ENCODE results near the gene BMX. TPM values are rescaled to one million over a fixed set of nuclear protein-coding genes. Genes with fewer than 3 reads are reported as not detected.

Gene BMX
- total and polyA plus RNA-seq, 2 experiments from 2014 or later, result not detected

DNA sequence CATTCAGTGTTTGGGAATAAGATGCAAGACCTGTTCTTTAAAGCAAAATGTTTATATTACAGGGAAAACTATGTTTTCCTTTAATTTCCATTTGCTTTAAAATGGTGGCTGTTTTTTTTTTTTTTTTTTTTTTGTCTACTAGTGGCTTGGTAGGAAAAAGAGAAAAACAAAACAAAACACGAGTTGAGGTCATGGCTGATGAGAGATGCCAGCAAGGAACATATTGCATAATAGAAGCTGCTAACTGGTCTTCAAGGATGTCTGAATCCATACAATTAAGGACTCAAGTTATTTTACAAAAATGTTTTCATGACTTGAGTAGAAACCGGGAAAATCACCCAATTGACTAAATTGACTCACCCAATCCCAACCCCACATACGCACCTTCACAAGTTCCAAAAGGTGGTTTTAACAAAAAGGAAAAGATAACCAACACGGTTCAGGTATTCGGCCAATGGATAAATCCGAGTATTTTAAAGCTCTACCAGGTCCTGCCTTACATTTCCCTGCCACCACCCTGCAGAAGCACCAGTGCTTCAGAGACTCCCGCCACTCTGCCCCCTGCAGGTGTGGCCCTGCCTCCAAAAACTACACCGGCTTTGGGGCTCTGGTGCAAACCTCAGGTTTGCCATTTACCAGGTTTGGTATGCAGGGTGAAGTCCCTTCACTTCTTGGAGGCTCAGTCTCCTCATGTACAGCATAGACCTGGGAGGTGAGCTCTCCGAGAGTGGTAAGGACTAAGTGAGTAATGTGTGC lies 34.5 kb upstream of the BMX start:
- no peaks in the 10 kb centered on the region for H3K9me2 ChIP-seq (ENCODE audit: insufficient read depth)
- H3K9me3 ChIP-seq (ENCODE audit: low read depth), result no peaks in the 10 kb centered on the region
- no peak overlapping the region for H3K4me3 ChIP-seq
- H3K27me3 ChIP-seq (replicated peaks; ENCODE audit: insufficient read depth), result no peaks in the 10 kb centered on the region
- TF ChIP-seq EZH2phosphoT487 (IDR thresholded peaks at IDR 0.05; ENCODE audit: insufficient read depth, low read depth) (no peak), EZH2 (IDR thresholded peaks at IDR 0.05; ENCODE audit: insufficient read depth, poor library complexity, severe bottlenecking) (no peak)
- H3K27ac ChIP-seq, result no peak overlapping the region
- H3F3A ChIP-seq (ENCODE audit: insufficient read depth), result no peaks in the 10 kb centered on the region
- in situ Hi-C loops (cut with MboI), result loop anchor here (10.0 kb wide), 1 partner anchor 121 kb away; no protein-coding TSS in a partner anchor
- no peak overlapping the region for H3K9ac ChIP-seq
- H3K4me1 ChIP-seq (ENCODE audit: insufficient read depth), result peaks cover 12% of the 10 kb centered on the region
- no peaks in the 10 kb centered on the region for H3K36me3 ChIP-seq (ENCODE audit: low read depth)
- H3K4me2 ChIP-seq (ENCODE audit: unreplicated experiment), result no peak overlapping the region
- no peaks in the 10 kb centered on the region for H4K20me1 ChIP-seq (ENCODE audit: insufficient read depth)
- H3K79me2 ChIP-seq (ENCODE audit: insufficient read depth), result no peaks in the 10 kb centered on the region
- peak; percentile 20 for DNase-seq
- no peak overlapping the region for H2AFZ ChIP-seq
- WGBS, 2 experiments (ENCODE audit: low coverage in 1 of 2, low lambda C conversion rate in 2 of 2, missing lambda C conversion rate in 2 of 2), result 71 to 78% methylated on average over 9 of the region's 9 CpGs

DNA sequence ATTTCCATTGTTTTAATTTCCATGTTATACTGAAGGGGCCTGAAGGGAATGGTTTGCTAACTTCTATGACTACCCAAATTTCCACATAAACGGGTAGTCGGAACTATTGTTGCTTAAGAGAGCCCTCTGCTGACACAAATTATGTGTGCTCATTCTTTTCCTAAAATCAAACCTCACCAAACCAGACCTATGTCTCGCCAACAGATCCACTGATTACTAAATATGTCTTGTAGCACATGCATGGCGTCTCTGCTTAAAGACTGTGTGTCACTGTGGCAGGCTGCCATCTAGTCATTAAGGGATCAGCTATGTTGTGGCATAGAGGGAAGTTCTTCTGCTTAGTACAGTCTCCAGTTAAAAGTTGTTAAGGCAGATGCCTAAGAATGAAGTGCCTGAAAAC lies 32.6 kb upstream of the BMX start:
- H3K9me2 ChIP-seq (ENCODE audit: insufficient read depth), result no peaks in the 10 kb centered on the region
- peaks cover 12% of the 10 kb centered on the region for H3K4me1 ChIP-seq (ENCODE audit: insufficient read depth)
- WGBS, 2 experiments (ENCODE audit: low coverage in 1 of 2, low lambda C conversion rate in 2 of 2, missing lambda C conversion rate in 2 of 2), result 3% methylated on average over 4 of the region's 4 CpGs
- H3F3A ChIP-seq (ENCODE audit: insufficient read depth), result no peaks in the 10 kb centered on the region
- H2AFZ ChIP-seq, result no peak overlapping the region
- peak; percentile 78 for DNase-seq
- H3K4me3 ChIP-seq, result no peak overlapping the region
- no peak overlapping the region for H3K27ac ChIP-seq
- no peak overlapping the region for H3K4me2 ChIP-seq (ENCODE audit: unreplicated experiment)
- H3K27me3 ChIP-seq (replicated peaks; ENCODE audit: insufficient read depth), result no peaks in the 10 kb centered on the region
- H3K79me2 ChIP-seq (ENCODE audit: insufficient read depth), result no peaks in the 10 kb centered on the region
- no peaks in the 10 kb centered on the region for H3K36me3 ChIP-seq (ENCODE audit: low read depth)
- no peak overlapping the region for H3K9ac ChIP-seq
- no peaks in the 10 kb centered on the region for H4K20me1 ChIP-seq (ENCODE audit: insufficient read depth)
- no peak for TF ChIP-seq EZH2phosphoT487 (IDR thresholded peaks at IDR 0.05; ENCODE audit: insufficient read depth, low read depth)
- no peak for TF ChIP-seq EZH2 (IDR thresholded peaks at IDR 0.05; ENCODE audit: insufficient read depth, poor library complexity, severe bottlenecking)
- in situ Hi-C loops (cut with MboI), result loop anchor here (10.0 kb wide), 1 partner anchor 123 kb away; no protein-coding TSS in a partner anchor
- H3K9me3 ChIP-seq (ENCODE audit: low read depth), result no peaks in the 10 kb centered on the region

DNA sequence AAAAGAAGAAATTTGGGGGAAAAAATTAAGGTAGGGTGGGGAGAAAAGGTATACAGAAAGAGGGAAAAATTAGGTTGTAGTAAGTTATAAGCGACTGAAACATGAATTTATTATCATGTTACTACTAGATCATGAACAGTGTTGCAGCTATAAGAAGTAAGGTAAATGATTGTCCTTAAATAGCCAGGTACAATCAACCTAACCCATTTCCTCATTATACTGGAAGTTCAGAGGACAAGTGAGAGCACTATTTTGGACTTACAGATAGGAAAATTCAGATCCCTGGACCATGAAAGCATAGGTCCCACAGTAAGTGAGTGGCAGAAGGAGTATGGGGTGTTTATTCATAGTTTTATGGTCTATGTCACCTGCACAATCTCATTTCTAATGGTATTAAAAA lies 31.0 kb upstream of the BMX start:
- no peak overlapping the region for H2AFZ ChIP-seq
- H3K4me2 ChIP-seq (ENCODE audit: unreplicated experiment), result no peak overlapping the region
- H3K9me2 ChIP-seq (ENCODE audit: insufficient read depth), result no peaks in the 10 kb centered on the region
- no peaks in the 10 kb centered on the region for H3K27me3 ChIP-seq (replicated peaks; ENCODE audit: insufficient read depth)
- H3K4me3 ChIP-seq, result no peak overlapping the region
- peaks cover 13% of the 10 kb centered on the region for H3K4me1 ChIP-seq (ENCODE audit: insufficient read depth)
- no peaks in the 10 kb centered on the region for H4K20me1 ChIP-seq (ENCODE audit: insufficient read depth)
- H3K9me3 ChIP-seq (ENCODE audit: low read depth), result no peaks in the 10 kb centered on the region
- no peak overlapping the region for H3K9ac ChIP-seq
- WGBS, 2 experiments (ENCODE audit: low coverage in 1 of 2, low lambda C conversion rate in 2 of 2, missing lambda C conversion rate in 2 of 2), result 86 to 89% methylated on average over 1 of the region's 1 CpG
- H3K27ac ChIP-seq, result no peak overlapping the region
- no peak for DNase-seq
- in situ Hi-C loops (cut with MboI), result loop anchor here (10.0 kb wide), 1 partner anchor 125 kb away; no protein-coding TSS in a partner anchor
- H3K79me2 ChIP-seq (ENCODE audit: insufficient read depth), result no peaks in the 10 kb centered on the region
- no peak for TF ChIP-seq EZH2 (IDR thresholded peaks at IDR 0.05; ENCODE audit: insufficient read depth, poor library complexity, severe bottlenecking)
- TF ChIP-seq EZH2phosphoT487 (IDR thresholded peaks at IDR 0.05; ENCODE audit: insufficient read depth, low read depth), result no peak
- H3K36me3 ChIP-seq (ENCODE audit: low read depth), result no peaks in the 10 kb centered on the region
- no peaks in the 10 kb centered on the region for H3F3A ChIP-seq (ENCODE audit: insufficient read depth)

DNA sequence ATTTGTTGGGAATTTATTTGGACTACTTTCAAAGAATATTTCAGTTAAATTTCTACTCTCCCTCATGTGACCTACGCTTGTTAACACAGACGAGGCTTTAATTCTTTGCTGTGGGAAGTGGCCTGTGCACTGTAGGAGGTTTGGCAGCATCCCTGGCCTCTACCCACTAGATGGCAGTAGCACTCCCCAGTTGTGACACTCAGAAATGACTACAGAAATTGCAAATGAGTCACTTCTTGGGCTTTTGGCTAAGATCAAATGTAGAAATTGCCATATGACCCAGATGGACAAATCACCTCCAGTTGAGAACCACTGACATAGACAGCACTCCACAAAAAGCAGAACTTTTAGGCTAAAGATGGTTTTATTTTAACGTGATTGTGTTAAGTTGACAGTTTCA lies 29.6 kb upstream of the BMX start:
- Histone ChIP-seq H2AFZ (no peak overlapping the region), H3K27me3 (replicated peaks; ENCODE audit: insufficient read depth) (no peaks in the 10 kb centered on the region), H3K9me2 (ENCODE audit: insufficient read depth) (no peaks in the 10 kb centered on the region), H3K9ac (no peak overlapping the region), H3K36me3 (ENCODE audit: low read depth) (no peaks in the 10 kb centered on the region), H3K27ac (no peak overlapping the region), H3K4me1 (ENCODE audit: insufficient read depth) (peaks cover 11% of the 10 kb centered on the region), H3K4me3 (no peak overlapping the region), H3K9me3 (ENCODE audit: low read depth) (no peaks in the 10 kb centered on the region), H4K20me1 (ENCODE audit: insufficient read depth) (no peaks in the 10 kb centered on the region), H3F3A (ENCODE audit: insufficient read depth) (no peaks in the 10 kb centered on the region), H3K4me2 (ENCODE audit: unreplicated experiment) (no peak overlapping the region), H3K79me2 (ENCODE audit: insufficient read depth) (no peaks in the 10 kb centered on the region)
- in situ Hi-C loops (cut with MboI), result no loop called here
- WGBS, 2 experiments (ENCODE audit: low coverage in 1 of 2, low lambda C conversion rate in 2 of 2, missing lambda C conversion rate in 2 of 2), result 0 to 5% methylated on average over 2 to 3 of the region's 3 CpGs
- TF ChIP-seq EZH2 (IDR thresholded peaks at IDR 0.05; ENCODE audit: insufficient read depth, poor library complexity, severe bottlenecking) (no peak), EZH2phosphoT487 (IDR thresholded peaks at IDR 0.05; ENCODE audit: insufficient read depth, low read depth) (no peak)
- peak; percentile 69 for DNase-seq

Data from GM23248 (cell line).